ENCODE data around the gene MYL12A. TPM values are rescaled to one million over a fixed set of nuclear protein-coding genes. Genes with fewer than 3 reads are reported as not detected.

MYL12A gene
- total and polyA plus RNA-seq, 2 of the 13 experiments (the other 11 are each of a cell fraction or from before 2014, with no cell fraction given) = 261 to 277 TPM

- H3K4me1 ChIP-seq (ENCODE audit: insufficient read depth, low read length) = peaks cover 29% of the 10 kb centered on the region
- WGBS (ENCODE audit: low lambda C conversion rate) = 75% methylated on average over 14 of the region's 14 CpGs
- intact Hi-C loops (cut with micrococcal nuclease; ENCODE audit: unreplicated experiment) = loop anchor here (2.0 kb wide), 3 partner anchors 305 to 789 kb away; no protein-coding TSS in a partner anchor
- peaks cover 0 to 5% of the 10 kb centered on the region in 2 experiments; a peak in 2 of 5 replicates for H3K27me3 ChIP-seq (ENCODE audit: control insufficient read depth in 1 of 2, insufficient read depth in 2 of 2, low read length in 2 of 2)
- BruUV-seq (replicated peaks) = no TSS peak
- no peaks in the 10 kb centered on the region for H4K20me1 ChIP-seq (ENCODE audit: insufficient read depth, low read length)
- no peak overlapping the region for H3K27ac ChIP-seq (ENCODE audit: extremely low read length, insufficient read depth, low read length)
- FAIRE-seq = no peak
- no peak overlapping the region for H2AFZ ChIP-seq (ENCODE audit: low read length)
- ATAC-seq = peak; percentile 51; the same call in 2 of the 3 replicates
- H3K4me2 ChIP-seq (ENCODE audit: low read depth, low read length) = no peak overlapping the region
- no peak overlapping the region for H3K9ac ChIP-seq (ENCODE audit: insufficient read depth, low read depth, low read length)
- no peak for DNase-seq (ENCODE audit: low spot score)
- no peak overlapping the region for H3K4me3 ChIP-seq (replicated peaks in 1 of 3; ENCODE audit: insufficient read depth in 1 of 3, low read depth in 2 of 3, low read length in 3 of 3)
- ChIA-PET CTCF (ENCODE audit: low intra/inter-chr PET ratio, low total read pairs) (no interaction called here), POLR2A (no interaction called here)
- no peaks in the 10 kb centered on the region for H3K79me2 ChIP-seq (ENCODE audit: insufficient read depth, low read length)
- no peaks in the 10 kb centered on the region for H3K9me3 ChIP-seq (ENCODE audit: low read length)
- in situ Hi-C loops (cut with HindIII; ENCODE audit: extremely low pct_ligation_motif_present, low pct_unique_long_range_greater_than_20kb) = loop anchor here (5.0 to 10.0 kb wide), 5 partner anchors 175 to 718 kb away; partner anchors contain the start of gene TGIF1
- H3K36me3 ChIP-seq (replicated peaks in 1 of 2; ENCODE audit: control insufficient read depth in 1 of 2, insufficient read depth in 2 of 2, low read length in 2 of 2) = peaks cover 6 to 39% of the 10 kb centered on the region in 2 experiments; a peak in 4 of 5 replicates
- TF ChIP-seq STAT6 (CRISPR knock-in tag; IDR thresholded peaks at IDR 0.05; ENCODE audit: borderline replicate concordance) (no peak), ZNF414 (CRISPR knock-in tag; IDR thresholded peaks at IDR 0.05) (no peak), RARA (CRISPR knock-in tag; IDR thresholded peaks at IDR 0.05) (no peak), MIER3 (CRISPR knock-in tag; IDR thresholded peaks at IDR 0.05; ENCODE audit: borderline replicate concordance) (no peak), HHEX (CRISPR knock-in tag; IDR thresholded peaks at IDR 0.05) (no peak), PHF5A (CRISPR knock-in tag; IDR thresholded peaks at IDR 0.05; ENCODE audit: low read depth, unreplicated experiment) (no peak), ZMAT3 (CRISPR knock-in tag; conservative IDR thresholded peaks at IDR 0.05) (no peak), ATF5 (CRISPR knock-in tag; IDR thresholded peaks at IDR 0.05; ENCODE audit: low read depth) (no peak), JUNB (CRISPR knock-in tag; IDR thresholded peaks at IDR 0.05; ENCODE audit: borderline replicate concordance) (no peak), RBM39 (IDR thresholded peaks at IDR 0.05; ENCODE audit: low read depth, low read length, poor library complexity, severe bottlenecking) (no peak), REST (IDR thresholded peaks at IDR 0.05; ENCODE audit: borderline replicate concordance in 1 of 2, low read depth in 1 of 2, low read length in 2 of 2) (no peak), SALL1 (CRISPR knock-in tag; IDR thresholded peaks at IDR 0.05) (no peak)
Observed at GRCh38 chr18:3279201-3280185, 31.9 kb downstream of the MYL12A start.
